ENCODE data around the gene UBR3.

UBR3 gene

DNA sequence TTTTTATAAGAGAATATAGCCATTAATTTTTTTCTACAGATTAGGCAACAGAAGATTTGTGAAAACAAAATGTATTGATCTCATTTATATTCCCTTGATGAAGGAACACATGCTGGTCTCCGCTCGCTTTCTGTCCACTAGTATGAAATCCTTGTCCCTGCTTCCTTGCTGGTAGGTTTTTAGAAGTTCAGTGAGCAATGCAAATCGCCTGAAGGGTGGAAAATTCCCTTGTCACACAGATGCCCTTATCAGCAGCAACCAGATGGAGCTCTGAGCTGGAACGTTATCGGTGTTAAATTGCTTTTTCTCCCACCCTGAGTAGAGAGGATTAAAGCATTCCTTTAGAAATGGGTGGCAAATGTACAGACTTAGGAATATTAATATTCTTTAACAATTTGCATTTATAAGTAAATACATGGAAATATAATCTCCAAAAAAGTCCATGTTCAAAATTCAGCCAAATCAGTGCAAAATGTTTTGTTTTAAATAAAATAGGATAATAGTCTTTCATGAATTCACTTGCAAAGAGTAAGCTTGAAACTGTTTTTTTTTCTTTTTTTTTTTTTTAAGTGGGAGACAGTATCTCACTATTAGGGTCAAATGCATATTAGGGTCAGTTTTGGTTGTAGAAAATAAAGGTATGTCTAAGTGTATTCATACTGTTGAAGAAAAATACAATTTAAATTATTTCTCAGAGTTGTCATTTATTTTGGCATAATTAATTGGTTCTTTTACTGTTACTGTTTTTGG, 186.7 kb downstream of the UBR3 start:
- no peak for DNase-seq

DNA sequence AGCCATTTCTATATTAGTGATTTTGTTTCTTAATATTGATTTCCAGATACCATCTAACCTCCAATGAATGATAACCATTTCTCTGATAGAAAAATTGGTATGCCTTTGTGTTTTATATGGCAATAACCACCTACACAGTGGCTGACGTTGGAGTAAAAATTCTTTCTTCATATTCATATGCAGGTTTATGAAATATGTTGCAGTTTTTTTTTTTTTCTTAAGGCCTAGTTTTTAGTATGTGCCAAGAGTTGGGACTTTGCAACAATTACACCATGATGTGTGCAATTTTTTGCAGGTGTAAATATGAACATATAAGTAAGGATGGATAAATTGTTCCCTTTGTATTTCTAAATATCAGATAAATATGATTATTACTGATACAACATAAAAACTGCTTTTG, 187.5 kb downstream of the UBR3 start:
- DNase-seq, result no peak

- DNase-seq, result no peak
These were observed 190.7 kb downstream of the UBR3 start for GRCh38 chr2:170017860-170018532.

- DNase-seq, result no peak
These were observed 192.0 kb downstream of the UBR3 start for GRCh38 chr2:170019060-170019805.

- DNase-seq, result no peak
These were observed 193.5 kb downstream of the UBR3 start for GRCh38 chr2:170020777-170021176.

DNA sequence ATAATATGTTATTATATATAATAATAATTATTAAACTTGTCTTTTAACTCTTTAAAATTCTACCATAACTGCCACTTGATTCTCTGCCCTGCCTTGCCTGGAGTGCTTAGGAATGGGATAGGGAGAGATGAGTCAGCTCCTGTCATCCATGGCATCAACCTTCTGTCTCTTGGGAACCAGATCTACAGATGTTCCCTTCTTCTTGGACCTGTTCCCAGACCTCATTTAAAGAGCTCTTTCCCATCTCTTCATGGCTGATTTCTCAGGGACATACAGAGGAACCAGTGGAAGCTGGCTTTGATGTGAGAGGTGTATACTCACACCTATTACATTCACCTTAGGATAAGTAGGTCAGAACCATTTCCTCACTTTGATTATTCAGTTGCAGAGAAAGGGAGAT, 195.4 kb downstream of the UBR3 start:
- DNase-seq, result no peak

- DNase-seq, result no peak
These were observed 197.5 kb downstream of the UBR3 start for GRCh38 chr2:170024721-170025120.

DNA sequence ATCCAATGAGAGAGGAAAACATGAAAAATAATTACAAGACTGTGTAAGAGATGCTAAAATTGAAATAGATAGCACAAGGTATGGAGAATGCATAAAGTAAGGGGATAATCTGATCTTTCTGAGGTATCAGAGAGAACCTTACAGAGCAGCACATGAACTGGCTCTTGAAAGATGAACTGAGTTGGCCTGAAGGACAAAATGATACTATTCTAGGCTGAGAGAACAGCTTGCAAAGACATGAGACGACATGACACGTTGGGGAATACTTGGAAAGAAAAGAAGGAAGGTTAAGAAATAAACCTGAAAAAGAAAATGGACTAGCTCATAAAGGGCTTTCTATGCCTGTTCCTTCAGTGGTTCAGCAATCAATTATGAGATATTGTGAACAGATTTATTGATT, 198.0 kb downstream of the UBR3 start:
- no peak for DNase-seq

DNA sequence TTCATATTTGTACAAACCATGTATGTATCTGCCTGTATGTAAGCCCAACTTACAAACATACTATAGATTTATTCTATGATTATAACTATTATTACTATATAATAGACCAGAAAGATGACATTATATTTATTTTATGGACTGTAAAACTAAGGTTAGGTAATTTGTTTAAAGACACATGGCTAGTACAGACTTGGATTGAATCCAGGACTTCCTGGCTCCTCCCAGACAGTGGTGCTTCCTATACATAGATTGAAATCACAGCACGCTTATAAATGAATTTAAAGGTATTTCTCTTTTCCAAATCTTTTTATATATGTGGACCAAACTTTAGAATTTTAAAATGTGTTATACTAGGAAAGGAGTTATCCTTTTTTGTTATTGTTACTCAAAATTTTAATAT, 199.1 kb downstream of the UBR3 start:
- no peak for DNase-seq

DNA sequence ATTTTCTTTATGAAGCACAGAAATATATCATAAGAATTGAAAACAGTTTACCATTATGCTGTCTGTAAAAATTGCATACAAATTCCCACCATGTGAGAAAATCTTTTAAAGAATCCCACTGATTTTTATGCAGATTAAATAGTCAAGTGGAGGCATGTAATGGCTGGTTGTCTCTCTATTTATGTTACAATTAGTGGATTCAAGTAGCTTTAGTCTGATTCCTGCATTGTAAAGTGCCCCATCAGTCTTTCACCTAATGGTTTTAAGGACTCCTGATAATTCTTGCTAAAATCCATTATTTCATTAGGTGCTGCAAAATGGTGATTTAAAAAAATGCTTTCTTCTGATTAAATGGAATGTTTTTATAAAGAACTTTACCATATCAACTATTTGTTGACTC, 202.3 kb downstream of the UBR3 start:
- no peak for DNase-seq

DNA sequence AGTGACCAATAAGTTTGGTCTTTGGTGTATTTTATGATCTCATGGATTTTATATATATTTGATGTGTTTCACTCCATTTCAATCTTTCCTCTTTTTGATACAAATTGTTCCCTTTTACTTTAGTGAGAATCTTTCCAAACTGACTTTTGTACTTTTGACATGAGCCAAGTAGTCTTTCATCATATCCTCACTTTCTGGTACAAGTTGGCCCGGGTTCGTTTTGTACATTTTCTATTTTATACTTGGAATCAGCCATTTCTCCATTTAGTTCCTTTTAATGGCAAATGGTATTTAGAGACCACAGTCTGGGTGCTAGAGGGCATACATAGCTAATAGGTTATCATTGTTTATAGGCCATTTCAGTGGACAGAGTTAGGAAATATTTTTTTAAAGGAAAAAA, 202.8 kb downstream of the UBR3 start:
- DNase-seq, result no peak

DNA sequence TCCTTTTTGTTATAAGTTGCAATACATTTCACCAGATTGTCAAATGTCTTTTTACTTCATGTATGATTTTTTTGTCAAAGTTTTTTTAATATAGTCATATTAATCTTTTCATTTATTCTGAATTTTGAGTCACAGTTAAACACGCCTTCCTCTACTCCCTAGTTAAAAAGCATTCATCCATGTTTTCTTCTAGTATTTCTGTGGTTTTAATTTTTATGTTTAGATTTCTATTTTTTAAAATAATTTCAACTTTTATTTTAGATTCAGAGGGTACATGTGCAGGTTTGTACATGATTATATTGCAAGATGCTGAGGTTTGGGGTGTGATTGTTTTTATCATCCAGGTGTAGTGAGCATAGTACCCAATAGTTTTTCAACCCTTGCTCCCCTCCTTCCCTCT, 204.0 kb downstream of the UBR3 start:
- DNase-seq, result no peak

DNA sequence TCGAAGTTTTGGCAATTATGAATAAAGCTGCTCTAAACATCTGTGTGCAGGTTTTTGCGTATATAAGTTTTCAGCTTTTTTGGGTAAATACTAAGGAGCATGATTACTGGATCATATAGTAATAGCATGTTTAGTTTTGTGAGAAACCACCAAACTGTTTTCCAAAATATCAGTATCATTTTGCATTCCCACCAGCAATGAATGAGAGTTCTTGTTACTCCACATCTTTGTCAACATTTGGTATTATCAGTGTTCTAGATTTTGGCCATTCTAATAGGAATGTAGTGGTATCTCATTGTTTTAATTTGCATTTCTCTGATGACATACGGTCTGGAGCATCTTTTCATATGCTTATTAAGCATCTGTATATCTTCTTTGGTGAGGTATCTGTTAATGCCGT, 207.3 kb downstream of the UBR3 start:
- no peak for DNase-seq

DNA sequence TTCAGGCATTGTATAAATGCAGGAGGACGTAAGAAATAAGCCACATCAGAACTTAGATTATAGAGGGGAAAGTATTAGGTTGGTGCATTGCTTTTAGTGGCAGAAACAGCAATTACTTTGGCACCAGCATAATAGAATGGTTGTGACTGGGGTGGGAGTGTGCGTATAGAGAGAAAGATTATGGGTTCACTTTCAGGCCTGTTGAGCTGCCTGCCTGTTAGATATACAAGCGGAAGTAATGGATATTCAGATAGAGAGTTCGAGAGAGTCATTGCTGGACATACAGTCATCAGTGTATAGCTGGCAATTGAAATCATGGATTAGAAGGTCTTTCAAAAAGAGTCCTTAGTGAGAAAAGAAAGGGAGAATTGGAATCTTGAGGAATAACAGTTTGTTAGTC, 211.5 kb downstream of the UBR3 start:
- DNase-seq, result no peak

DNA sequence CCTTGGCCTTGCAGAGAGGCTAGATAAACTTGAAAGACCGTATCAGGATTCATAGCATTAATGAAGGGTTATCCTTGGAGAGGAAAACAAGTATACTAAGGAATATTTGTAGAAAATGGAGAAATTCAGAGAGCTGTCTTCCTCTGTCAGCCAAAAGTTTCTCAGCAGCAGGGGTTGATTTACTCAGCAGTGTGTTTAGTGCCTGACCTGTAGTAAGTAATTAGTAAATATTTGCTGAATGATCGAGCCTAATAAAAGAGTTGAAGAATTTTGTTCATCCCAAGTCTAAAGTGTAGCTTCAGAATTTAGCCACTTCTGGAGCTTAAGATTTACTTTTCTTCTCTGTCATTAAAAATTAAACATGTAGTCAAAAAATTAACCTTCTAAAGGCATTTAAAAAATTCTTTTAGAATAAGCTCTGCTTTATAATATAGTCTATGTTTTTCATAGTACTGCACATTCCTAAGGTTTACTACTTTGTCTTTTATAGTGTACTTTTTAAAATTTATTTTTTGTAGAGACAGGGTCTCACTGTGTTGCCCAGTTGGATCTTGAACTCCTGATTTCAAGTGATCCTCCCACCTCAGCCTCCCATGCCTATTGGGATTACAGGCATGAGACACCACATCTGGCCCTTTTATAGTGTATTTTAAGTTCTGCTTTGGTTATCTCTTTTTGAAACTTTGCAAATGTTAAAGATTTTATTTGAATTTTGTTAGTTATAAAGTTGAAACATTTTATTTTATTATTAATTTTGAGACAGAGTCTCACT, 212.3 kb downstream of the UBR3 start:
- no peak for DNase-seq

- no peak for DNase-seq
These were observed 217.7 kb downstream of the UBR3 start for GRCh38 chr2:170044751-170045478.

GRCh38 chr2:170047331-170048065, 220.2 kb downstream of the UBR3 start:
- DNase-seq, result no peak

- DNase-seq, result no peak
These were observed 224.9 kb downstream of the UBR3 start for GRCh38 chr2:170052151-170052550.

GRCh38 chr2:170054997-170055396, 227.7 kb downstream of the UBR3 start:
- no peak for DNase-seq

DNA sequence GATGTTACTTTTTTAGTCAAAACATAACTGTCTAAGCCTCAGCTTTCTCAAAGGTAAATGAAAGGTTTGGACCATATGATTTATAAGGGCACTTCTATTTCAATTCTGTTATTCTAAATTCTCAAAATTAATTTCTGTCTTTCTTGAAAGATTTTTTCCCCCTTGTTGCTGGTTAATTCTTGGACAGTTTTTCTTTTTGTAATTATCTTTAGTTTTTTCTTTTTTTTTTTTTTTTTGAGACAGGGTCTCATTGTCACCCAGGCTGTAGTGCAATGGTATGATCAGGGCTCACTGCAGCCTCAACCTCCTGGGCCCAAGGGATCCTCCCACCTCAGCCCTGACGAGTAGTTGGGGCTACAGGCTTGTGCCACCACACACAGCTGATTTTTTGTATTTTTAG, 229.6 kb downstream of the UBR3 start:
- no peak for DNase-seq

DNA sequence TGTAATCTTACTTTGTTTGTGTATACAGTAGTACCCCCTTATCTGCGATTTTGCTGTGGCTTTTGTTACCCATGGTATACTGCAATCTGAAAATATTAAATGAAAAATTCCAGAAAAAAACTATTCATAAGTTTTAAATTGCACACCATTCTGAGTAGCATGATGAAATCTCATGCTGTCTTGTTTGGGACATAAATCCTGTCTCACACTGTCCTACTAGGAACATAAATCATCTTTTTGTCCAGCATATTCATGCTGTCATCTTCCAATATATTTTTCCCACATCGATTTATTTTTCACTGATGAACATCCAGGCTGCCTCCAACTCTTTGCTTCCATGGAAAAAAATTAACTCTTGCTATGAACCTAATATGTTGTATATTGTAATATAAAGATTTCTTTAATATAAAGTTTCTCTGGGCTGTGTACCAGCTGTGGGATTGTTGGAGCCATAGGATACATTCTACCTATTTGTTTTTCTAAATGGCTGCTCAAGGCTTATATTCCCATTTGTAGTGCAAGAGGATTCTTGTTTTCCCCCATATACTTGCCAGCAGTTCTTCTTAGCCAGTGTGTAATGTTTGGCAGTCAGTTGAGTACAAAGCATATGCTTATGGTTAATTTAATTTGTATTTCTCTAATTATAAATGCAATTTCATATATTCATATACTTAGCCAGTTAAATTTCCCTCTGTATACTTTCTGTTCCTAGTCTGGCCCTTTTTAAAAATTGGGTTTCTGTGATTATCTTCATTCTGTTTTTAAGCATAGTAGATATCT, 236.4 kb downstream of the UBR3 start:
- DNase-seq, result no peak
